Suprapubic skin (tissue), 3 donors: Measurements from ENCODE around the gene POR.

Experiments used
- POLR2A ChIP-seq, 2 donors: fragments of 450-650 bp; IDR thresholded peaks; one replicate each; pipeline ENCODE4 v1.6.1; 2017; ENCODE audit warnings: antibody characterized with exemption in 2 of 2, mild to moderate bottlenecking in 2 of 2, moderate library complexity in 2 of 2
- TF ChIP-seq, protein P1 (sequence below), 2 donors: fragments of 200-600 bp in 1 of 2; fragments of 450-650 bp in 1 of 2; sonication (generic) in 1 of 2; IDR thresholded peaks; one replicate each; pipeline ENCODE4 v1.5.1; 2016 to 2019; ENCODE audit warnings: antibody characterized with exemption in 2 of 2, mild to moderate bottlenecking in 1 of 2, moderate library complexity in 1 of 2

DNA sequence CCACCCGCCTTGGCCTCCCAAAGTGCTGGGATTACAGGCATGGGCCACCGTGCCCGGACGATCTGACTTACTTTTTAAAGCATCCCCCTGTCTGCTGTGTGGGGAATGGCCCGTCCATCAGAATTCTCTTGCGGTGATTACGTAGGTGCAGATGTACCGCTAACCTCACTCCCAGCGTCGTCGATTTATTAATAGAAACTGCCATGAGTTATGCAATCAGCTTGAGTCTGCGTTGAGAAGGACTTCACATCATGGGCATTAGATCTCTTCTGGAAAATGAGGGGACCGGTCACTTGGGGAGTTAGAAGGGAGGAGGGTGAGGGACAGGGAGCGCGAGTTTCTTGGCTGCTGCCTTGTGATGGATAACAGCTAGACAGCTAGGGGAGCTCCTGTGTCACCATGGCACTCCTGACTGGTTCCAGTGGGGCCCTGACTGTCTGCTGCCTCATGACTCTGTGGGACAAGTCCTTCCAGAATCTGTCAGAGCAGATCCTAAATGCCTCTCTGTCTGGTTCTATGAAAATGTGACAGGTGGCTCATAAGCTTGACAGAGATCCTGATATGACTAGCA, 35.2 kb downstream of the POR start:
- no peak for TF ChIP-seq POLR2A (IDR thresholded peaks at IDR 0.05)
- TF ChIP-seq, protein P1, sequence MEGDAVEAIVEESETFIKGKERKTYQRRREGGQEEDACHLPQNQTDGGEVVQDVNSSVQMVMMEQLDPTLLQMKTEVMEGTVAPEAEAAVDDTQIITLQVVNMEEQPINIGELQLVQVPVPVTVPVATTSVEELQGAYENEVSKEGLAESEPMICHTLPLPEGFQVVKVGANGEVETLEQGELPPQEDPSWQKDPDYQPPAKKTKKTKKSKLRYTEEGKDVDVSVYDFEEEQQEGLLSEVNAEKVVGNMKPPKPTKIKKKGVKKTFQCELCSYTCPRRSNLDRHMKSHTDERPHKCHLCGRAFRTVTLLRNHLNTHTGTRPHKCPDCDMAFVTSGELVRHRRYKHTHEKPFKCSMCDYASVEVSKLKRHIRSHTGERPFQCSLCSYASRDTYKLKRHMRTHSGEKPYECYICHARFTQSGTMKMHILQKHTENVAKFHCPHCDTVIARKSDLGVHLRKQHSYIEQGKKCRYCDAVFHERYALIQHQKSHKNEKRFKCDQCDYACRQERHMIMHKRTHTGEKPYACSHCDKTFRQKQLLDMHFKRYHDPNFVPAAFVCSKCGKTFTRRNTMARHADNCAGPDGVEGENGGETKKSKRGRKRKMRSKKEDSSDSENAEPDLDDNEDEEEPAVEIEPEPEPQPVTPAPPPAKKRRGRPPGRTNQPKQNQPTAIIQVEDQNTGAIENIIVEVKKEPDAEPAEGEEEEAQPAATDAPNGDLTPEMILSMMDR (IDR thresholded peaks at IDR 0.05), result no peak
